GM23338 (cell line): ENCODE data around the gene PHC2. TPM values are rescaled to one million over a fixed set of nuclear protein-coding genes. Genes with fewer than 3 reads are reported as not detected.

ENCODE experiments used
- ATAC-seq: fragments of 200-7000 bp; cut with Tn5 transposase; 3 replicates; pipeline ENCODE4 v1.9.1; 2020
- DNase-seq: peaks from one replicate; pipeline ENCODE4 v3.0.0-alpha.2; 2015; ENCODE audit warnings: low spot score
- H2AFZ ChIP-seq: fragments of 200-600 bp; sonication (generic); 2 replicates; pipeline ENCODE4 v1.8.0; 2016; ENCODE audit warnings: antibody characterized with exemption, mild to moderate bottlenecking, moderate library complexity
- H3F3A ChIP-seq: fragments of 200-600 bp; sonication (generic); replicated peaks from 2 replicates; pipeline ENCODE4 v1.8.0; 2017; ENCODE audit warnings: antibody characterized with exemption, mixed run types, low read depth
- H3K27ac ChIP-seq: fragments of 200-600 bp; sonication (generic); 2 replicates; pipeline ENCODE4 v1.6.1; 2016; ENCODE audit warnings: low read depth
- H3K27me3 ChIP-seq: fragments of 200-600 bp; sonication (generic); 2 replicates; pipeline ENCODE4 v1.8.0; 2016; ENCODE audit warnings: mild to moderate bottlenecking, mixed run types, moderate library complexity; ENCODE audit not compliant: insufficient read depth
- H3K36me3 ChIP-seq: fragments of 200-600 bp; sonication (generic); 2 replicates; pipeline ENCODE4 v1.8.0; 2016; ENCODE audit warnings: mild to moderate bottlenecking; ENCODE audit not compliant: insufficient read depth
- H3K4me1 ChIP-seq: fragments of 200-600 bp; sonication (generic); 2 replicates; pipeline ENCODE4 v1.8.0; 2016; ENCODE audit warnings: mild to moderate bottlenecking, moderate library complexity; ENCODE audit not compliant: insufficient read depth
- H3K4me2 ChIP-seq: fragments of 200-600 bp; sonication (generic); 2 replicates; pipeline ENCODE4 v1.7.1; 2017; ENCODE audit warnings: mixed run types
- H3K4me3 ChIP-seq: fragments of 200-600 bp; sonication (generic); 2 replicates; pipeline ENCODE4 v1.6.1; 2016; ENCODE audit warnings: mixed run types
- H3K79me2 ChIP-seq: fragments of 200-600 bp; sonication (generic); replicated peaks from 2 replicates; pipeline ENCODE4 v1.8.0; 2017; ENCODE audit warnings: mild to moderate bottlenecking; ENCODE audit not compliant: insufficient read depth
- H3K9me2 ChIP-seq: fragments of 200-600 bp; sonication (generic); 2 replicates; pipeline ENCODE4 v1.8.0; 2017; ENCODE audit not compliant: insufficient read depth
- H4K20me1 ChIP-seq: fragments of 200-600 bp; sonication (generic); replicated peaks from 2 replicates; pipeline ENCODE4 v1.8.0; 2017; ENCODE audit warnings: mild to moderate bottlenecking; ENCODE audit not compliant: insufficient read depth
- H3K27ac Mint-ChIP-seq: 2 replicates; pipeline ENCODE4 v1.8.0; 2020; ENCODE audit warnings: inconsistent platforms, mild to moderate bottlenecking, moderate library complexity, mixed read lengths
- H3K27me3 Mint-ChIP-seq: 3 replicates; pipeline ENCODE4 v1.8.0; 2022; ENCODE audit warnings: low read depth, mild to moderate bottlenecking, moderate library complexity, mixed read lengths, inconsistent platforms; ENCODE audit not compliant: insufficient read depth, poor library complexity
- H3K36me3 Mint-ChIP-seq: 3 replicates; pipeline ENCODE4 v1.8.0; 2021; ENCODE audit warnings: low read depth, mild to moderate bottlenecking, inconsistent platforms, moderate library complexity, mixed read lengths
- H3K4me1 Mint-ChIP-seq: 3 replicates; pipeline ENCODE4 v1.8.0; 2020; ENCODE audit warnings: mild to moderate bottlenecking, inconsistent platforms, mixed read lengths
- H3K4me3 Mint-ChIP-seq: 3 replicates; pipeline ENCODE4 v1.8.0; 2021; ENCODE audit warnings: moderate library complexity, mild to moderate bottlenecking, inconsistent platforms, mixed read lengths
- H3K9me3 Mint-ChIP-seq: 3 replicates; pipeline ENCODE4 v1.8.0; 2020; ENCODE audit warnings: moderate library complexity, mild to moderate bottlenecking, inconsistent platforms, mixed read lengths
- CREB1 ChIP-seq: fragments of 250-450 bp; sonication (Bioruptor Pico); IDR thresholded peaks from 2 replicates; pipeline ENCODE4 v1.5.0; 2020; ENCODE audit warnings: low read depth, mild to moderate bottlenecking, moderate library complexity
- CTCF ChIP-seq, 2 experiments: fragments of 200-600 bp in 1 of 2; sonication (generic) in 1 of 2; conservative IDR thresholded peaks; 2 replicates each; pipeline versions ENCODE4 v1.5.1 to v1.6.1; 2016 to 2017; ENCODE audit warnings: antibody characterized with exemption in 2 of 2, low read depth in 2 of 2, mild to moderate bottlenecking in 2 of 2, moderate library complexity in 1 of 2
- ETS1 ChIP-seq: IDR thresholded peaks from 2 replicates; pipeline ENCODE4 v1.6.1; 2016; ENCODE audit warnings: antibody characterized with exemption
- EZH2 ChIP-seq: fragments of 200-600 bp; sonication (generic); IDR thresholded peaks from one replicate; pipeline ENCODE4 v1.8.0; 2017; ENCODE audit warnings: antibody characterized with exemption, mild to moderate bottlenecking, low read depth; ENCODE audit not compliant: unreplicated experiment
- EZH2phosphoT487 ChIP-seq: fragments of 200-600 bp; sonication (generic); IDR thresholded peaks from one replicate; pipeline ENCODE4 v1.8.1; 2018; ENCODE audit warnings: antibody characterized with exemption; ENCODE audit not compliant: unreplicated experiment
- JUNB ChIP-seq: IDR thresholded peaks from one replicate; pipeline ENCODE4 v1.6.1; 2016; ENCODE audit warnings: antibody characterized with exemption; ENCODE audit not compliant: unreplicated experiment
- NANOG ChIP-seq: IDR thresholded peaks from 2 replicates; pipeline ENCODE4 v1.6.1; 2016; ENCODE audit warnings: antibody characterized with exemption, borderline replicate concordance
- POLR2AphosphoS5 ChIP-seq: IDR thresholded peaks from 2 replicates; pipeline ENCODE4 v1.6.1; 2016; ENCODE audit warnings: antibody characterized with exemption, low read depth
- REST ChIP-seq: IDR thresholded peaks from one replicate; pipeline ENCODE4 v1.6.1; 2018; ENCODE audit warnings: antibody characterized with exemption; ENCODE audit not compliant: unreplicated experiment
- STAT1 ChIP-seq: IDR thresholded peaks from one replicate; pipeline ENCODE4 v1.6.1; 2016; ENCODE audit warnings: antibody characterized with exemption; ENCODE audit not compliant: unreplicated experiment
- ZNF114 ChIP-seq: fragments of 250-450 bp; sonication (Bioruptor Pico); IDR thresholded peaks from 2 replicates; pipeline ENCODE4 v1.5.0; 2020; ENCODE audit warnings: mild to moderate bottlenecking, moderate library complexity
- ZNF331 ChIP-seq: fragments of 250-450 bp; sonication (Bioruptor Pico); IDR thresholded peaks from 2 replicates; pipeline ENCODE4 v1.5.0; 2020; ENCODE audit warnings: low read depth, mild to moderate bottlenecking, moderate library complexity
- ZNF462 ChIP-seq: fragments of 250-450 bp; sonication (Bioruptor Pico); IDR thresholded peaks from 2 replicates; pipeline ENCODE4 v1.5.0; 2020; ENCODE audit warnings: mild to moderate bottlenecking, moderate library complexity
- polyA plus RNA-seq: library from polyadenylated mRNA; unstranded; fragments of >200 nt; fragmentation: Nextera tagmentation; extraction: Ambion mirVana; gene quantifications from 2 replicates; pipeline ENCODE4 v1.2.1, GENCODE V29; 2016
- total RNA-seq: library from RNA; depleted of rRNA; stranded (reverse); fragments of >200 nt; shearing (Covaris generic); gene quantifications from 2 replicates; pipeline ENCODE4 v1.2.3, GENCODE V29; 2014

PHC2 gene
- total and polyA plus RNA-seq, 2 experiments from 2014 or later = 1.7 to 7.3 TPM

- no peaks in the 10 kb centered on the region for H3K79me2 ChIP-seq
Observed at GRCh38 chr1:33350611-33351280, 80.1 kb downstream of the PHC2 start.

More at GRCh38 chr1:33350611-33351280, 80.1 kb downstream of the PHC2 start:
- peak overlapping the region; percentile 79 for H3K4me3 Mint-ChIP-seq
- H3K4me1 Mint-ChIP-seq = peaks cover 36% of the 10 kb centered on the region
- no peaks in the 10 kb centered on the region for H3K9me3 Mint-ChIP-seq
- Histone ChIP-seq H3K4me1 (peaks cover 25% of the 10 kb centered on the region), H3K36me3 (no peaks in the 10 kb centered on the region), H3K4me3 (peak overlapping the region; percentile 67), H3K27ac (no peak overlapping the region), H3K9me2 (no peaks in the 10 kb centered on the region), H2AFZ (peak overlapping the region; percentile 88; the same call in 1 of the 2 replicates), H3K27me3 (peaks cover 92% of the 10 kb centered on the region), H3F3A (peaks cover 12% of the 10 kb centered on the region), H4K20me1 (peaks cover 32% of the 10 kb centered on the region), H3K4me2 (peak overlapping the region; percentile 87)
- H3K36me3 Mint-ChIP-seq = no peaks in the 10 kb centered on the region; the same call in 2 of the 3 replicates
- H3K27me3 Mint-ChIP-seq = peaks cover 87% of the 10 kb centered on the region
- no peak overlapping the region for H3K27ac Mint-ChIP-seq
- ATAC-seq = peak; percentile 3; the same call in 2 of the 3 replicates
- no peak for DNase-seq
- TF ChIP-seq EZH2 (no peak), EZH2phosphoT487 (no peak), CREB1 (CRISPR knock-in tag) (no peak), ZNF114 (CRISPR knock-in tag) (no peak), ZNF462 (CRISPR knock-in tag) (no peak), REST (no peak), ETS1 (no peak), JUNB (no peak), STAT1 (no peak), CTCF (conservative IDR thresholded peaks at IDR 0.05; ENCODE audit: low read depth in 2 of 2) (no peak), NANOG (no peak), ZNF331 (CRISPR knock-in tag) (no peak), POLR2AphosphoS5 (no peak)
